Nephron (organoid): ENCODE results near the gene FRA10AC1.

Experiments used
- H3K27ac Mint-ChIP-seq, 3 experiments: 2 replicates each; pipeline ENCODE4 v1.8.0; 2020; ENCODE audit warnings: mixed read lengths in 3 of 3, mild to moderate bottlenecking in 2 of 3, moderate library complexity in 1 of 3
- H3K27me3 Mint-ChIP-seq: 2 replicates; pipeline ENCODE4 v1.8.0; 2021; ENCODE audit warnings: low read depth, mild to moderate bottlenecking, moderate library complexity, mixed read lengths
- H3K36me3 Mint-ChIP-seq: 2 replicates; pipeline ENCODE4 v1.8.0; 2020; ENCODE audit warnings: low read depth, mixed read lengths
- H3K4me1 Mint-ChIP-seq: 2 replicates; pipeline ENCODE4 v1.8.0; 2020; ENCODE audit warnings: mixed read lengths
- H3K4me3 Mint-ChIP-seq, 3 experiments: 2 replicates each; pipeline ENCODE4 v1.8.0; 2020; ENCODE audit warnings: mild to moderate bottlenecking in 3 of 3, mixed read lengths in 3 of 3, moderate library complexity in 2 of 3
- H3K9me3 Mint-ChIP-seq: 2 replicates; pipeline ENCODE4 v1.8.0; 2020; ENCODE audit warnings: mixed read lengths
- CTCF ChIP-seq, 3 experiments: fragments of 200-600 bp; sonication (generic); IDR thresholded peaks; one replicate each; pipeline ENCODE4 v1.5.0; 2021; ENCODE audit warnings: antibody characterized with exemption in 3 of 3; ENCODE audit not compliant: unreplicated experiment in 3 of 3

Gene FRA10AC1

GRCh38 chr10:93654201-93654600 is 48.2 kb downstream of the FRA10AC1 start:
- Mint-ChIP-seq H3K9me3 (no peaks in the 10 kb centered on the region), H3K4me3 (no peak overlapping the region), H3K27me3 (no peaks in the 10 kb centered on the region), H3K36me3 (peaks cover 6% of the 10 kb centered on the region), H3K27ac (no peak overlapping the region), H3K4me1 (no peaks in the 10 kb centered on the region)
- no peak for TF ChIP-seq CTCF (IDR thresholded peaks at IDR 0.05; ENCODE audit: unreplicated experiment in 3 of 3)

GRCh38 chr10:93652857-93653256 is 49.5 kb downstream of the FRA10AC1 start:
- no peak overlapping the region for H3K4me3 Mint-ChIP-seq
- H3K27ac Mint-ChIP-seq: no peak overlapping the region
- H3K9me3 Mint-ChIP-seq: no peaks in the 10 kb centered on the region
- no peak for TF ChIP-seq CTCF (IDR thresholded peaks at IDR 0.05; ENCODE audit: unreplicated experiment in 3 of 3)
- no peaks in the 10 kb centered on the region for H3K27me3 Mint-ChIP-seq
- no peaks in the 10 kb centered on the region for H3K36me3 Mint-ChIP-seq
- H3K4me1 Mint-ChIP-seq: no peaks in the 10 kb centered on the region

- Mint-ChIP-seq H3K27ac (no peak overlapping the region), H3K9me3 (no peaks in the 10 kb centered on the region), H3K36me3 (no peaks in the 10 kb centered on the region), H3K4me1 (no peaks in the 10 kb centered on the region), H3K27me3 (no peaks in the 10 kb centered on the region), H3K4me3 (no peak overlapping the region)
- TF ChIP-seq CTCF (IDR thresholded peaks at IDR 0.05; ENCODE audit: unreplicated experiment in 3 of 3): no peak
Observed at GRCh38 chr10:93639791-93640190, 62.6 kb downstream of the FRA10AC1 start.

GRCh38 chr10:93630625-93631557 is 71.5 kb downstream of the FRA10AC1 start:
- H3K9me3 Mint-ChIP-seq: peaks cover 2% of the 10 kb centered on the region
- no peak overlapping the region for H3K4me3 Mint-ChIP-seq
- no peak for TF ChIP-seq CTCF (IDR thresholded peaks at IDR 0.05; ENCODE audit: unreplicated experiment in 3 of 3)
- no peaks in the 10 kb centered on the region for H3K4me1 Mint-ChIP-seq
- H3K27me3 Mint-ChIP-seq: peaks cover 5% of the 10 kb centered on the region
- H3K36me3 Mint-ChIP-seq: no peaks in the 10 kb centered on the region
- no peak overlapping the region for H3K27ac Mint-ChIP-seq

- no peak overlapping the region for H3K27ac Mint-ChIP-seq
- H3K27me3 Mint-ChIP-seq: peaks cover 5% of the 10 kb centered on the region
- peaks cover 2% of the 10 kb centered on the region for H3K9me3 Mint-ChIP-seq
- no peak for TF ChIP-seq CTCF (IDR thresholded peaks at IDR 0.05; ENCODE audit: unreplicated experiment in 3 of 3)
- no peak overlapping the region for H3K4me3 Mint-ChIP-seq
- H3K36me3 Mint-ChIP-seq: no peaks in the 10 kb centered on the region
- H3K4me1 Mint-ChIP-seq: no peaks in the 10 kb centered on the region
Observed at GRCh38 chr10:93629647-93630305, 72.6 kb downstream of the FRA10AC1 start.
